ENCODE data around the gene PLEKHF1.
A peak's percentile ranks its signal among the peaks of the same experiment; 100 is the strongest.

PLEKHF1 gene

GRCh38 chr19:29662278-29662603 lies 3.0 kb upstream of the PLEKHF1 start:
- TF ChIP-seq, protein P1, sequence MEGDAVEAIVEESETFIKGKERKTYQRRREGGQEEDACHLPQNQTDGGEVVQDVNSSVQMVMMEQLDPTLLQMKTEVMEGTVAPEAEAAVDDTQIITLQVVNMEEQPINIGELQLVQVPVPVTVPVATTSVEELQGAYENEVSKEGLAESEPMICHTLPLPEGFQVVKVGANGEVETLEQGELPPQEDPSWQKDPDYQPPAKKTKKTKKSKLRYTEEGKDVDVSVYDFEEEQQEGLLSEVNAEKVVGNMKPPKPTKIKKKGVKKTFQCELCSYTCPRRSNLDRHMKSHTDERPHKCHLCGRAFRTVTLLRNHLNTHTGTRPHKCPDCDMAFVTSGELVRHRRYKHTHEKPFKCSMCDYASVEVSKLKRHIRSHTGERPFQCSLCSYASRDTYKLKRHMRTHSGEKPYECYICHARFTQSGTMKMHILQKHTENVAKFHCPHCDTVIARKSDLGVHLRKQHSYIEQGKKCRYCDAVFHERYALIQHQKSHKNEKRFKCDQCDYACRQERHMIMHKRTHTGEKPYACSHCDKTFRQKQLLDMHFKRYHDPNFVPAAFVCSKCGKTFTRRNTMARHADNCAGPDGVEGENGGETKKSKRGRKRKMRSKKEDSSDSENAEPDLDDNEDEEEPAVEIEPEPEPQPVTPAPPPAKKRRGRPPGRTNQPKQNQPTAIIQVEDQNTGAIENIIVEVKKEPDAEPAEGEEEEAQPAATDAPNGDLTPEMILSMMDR (IDR thresholded peaks at IDR 0.05; ENCODE audit: low read depth, low read length) = no peak

DNA sequence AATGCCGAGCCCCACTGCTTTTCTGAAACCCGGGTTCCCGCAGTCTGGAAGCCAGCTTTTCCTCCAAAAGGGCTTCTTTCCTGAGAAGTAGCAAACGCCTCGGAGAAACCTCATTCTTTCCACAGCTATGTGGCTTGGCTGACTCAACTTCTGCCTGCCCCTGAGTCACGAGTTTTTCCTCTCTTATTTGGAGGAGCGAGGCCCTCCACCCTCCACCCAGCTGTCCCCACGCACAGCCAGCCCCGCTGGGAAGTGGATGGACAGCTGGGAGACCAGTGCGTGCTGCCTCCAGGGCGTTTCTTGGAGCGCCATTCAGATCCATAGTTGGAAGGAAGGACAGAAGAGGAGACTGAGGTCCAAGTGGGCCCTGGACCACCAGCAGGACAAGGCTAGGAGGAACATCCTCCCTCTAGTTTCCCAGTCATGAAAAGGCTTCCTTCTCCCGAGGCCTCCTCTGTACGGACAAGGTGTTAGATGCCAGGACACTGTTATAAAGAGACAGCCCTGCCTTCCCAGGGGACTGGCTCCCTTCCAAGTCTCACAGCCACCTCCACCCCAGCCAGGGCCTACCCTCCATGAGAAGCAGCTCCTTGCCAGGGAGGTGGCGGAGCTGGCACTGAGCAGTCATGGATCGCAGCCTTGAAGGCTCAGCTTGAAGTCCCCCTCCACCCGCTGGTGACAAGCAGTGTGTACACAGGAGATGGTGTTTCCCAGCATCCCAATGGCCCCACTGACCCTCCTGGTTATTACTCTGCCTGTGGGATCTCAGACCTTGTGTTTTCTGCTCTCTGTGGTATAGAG lies 2.5 kb upstream of the PLEKHF1 start:
- TF ChIP-seq, protein P1 (IDR thresholded peaks at IDR 0.05; ENCODE audit: low read depth, low read length) = no peak
- peak; percentile 79 for DNase-seq (ENCODE audit: extremely low read depth, low read depth)

More at GRCh38 chr19:29662278-29662603, 3.0 kb upstream of the PLEKHF1 start:
- no peak for DNase-seq (ENCODE audit: extremely low read depth, low read depth)

GRCh38 chr19:29663861-29664752 lies 1.2 kb upstream of the PLEKHF1 start:
- DNase-seq (ENCODE audit: extremely low read depth, low read depth) = no peak
- TF ChIP-seq, protein P1 (IDR thresholded peaks at IDR 0.05; ENCODE audit: low read depth, low read length) = no peak

DNA sequence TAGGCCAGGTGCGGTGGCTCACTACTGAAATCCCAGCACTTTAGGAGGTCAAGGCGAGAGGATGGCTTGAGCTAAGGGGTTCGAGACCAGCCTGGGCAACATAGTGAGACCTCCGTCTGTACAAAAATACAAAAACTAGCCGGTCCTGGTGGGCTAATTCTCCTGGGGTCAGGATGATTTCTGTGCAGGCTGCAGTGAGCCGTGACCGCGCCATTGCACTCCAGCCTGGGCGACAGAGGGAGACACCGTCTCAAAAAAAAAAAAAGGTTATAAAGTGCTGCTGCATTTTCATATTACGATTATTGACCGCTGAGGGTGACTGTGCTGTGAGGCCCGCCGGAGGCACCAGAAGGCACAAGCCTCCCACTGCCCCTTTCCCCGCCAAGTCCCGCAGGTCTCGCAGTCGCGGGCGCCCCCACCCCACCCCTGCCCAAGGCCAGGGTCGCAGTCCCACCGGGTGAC lies 477 bp upstream of the PLEKHF1 start:
- DNase-seq (ENCODE audit: extremely low read depth, low read depth) = no peak
- TF ChIP-seq, protein P1 (IDR thresholded peaks at IDR 0.05; ENCODE audit: low read depth, low read length) = no peak

- no peak for DNase-seq (ENCODE audit: extremely low read depth, low read depth)
- TF ChIP-seq, protein P1 (IDR thresholded peaks at IDR 0.05; ENCODE audit: low read depth, low read length) = no peak
These were observed 741 bp downstream of the PLEKHF1 start for GRCh38 chr19:29665826-29666577.

GRCh38 chr19:29666578-29667386 lies 1.5 kb downstream of the PLEKHF1 start:
- DNase-seq (ENCODE audit: extremely low read depth, low read depth) = no peak
- TF ChIP-seq, protein P1 (IDR thresholded peaks at IDR 0.05; ENCODE audit: low read depth, low read length) = no peak

Measured in AG09319 (cell line).